SU-DHL-6 (cell line): ENCODE results near the gene TUNAR.

Experiments
- CTCF ChIP-seq: fragments of 200-600 bp; sonication (generic); IDR thresholded peaks from one replicate; pipeline ENCODE4 v1.5.1; 2017; ENCODE audit warnings: antibody characterized with exemption, mild to moderate bottlenecking, low read length, moderate library complexity; ENCODE audit not compliant: insufficient read depth, poor library complexity, severe bottlenecking
- EZH2phosphoT487 ChIP-seq: fragments of 200-600 bp; sonication (generic), shearing (Covaris generic); conservative IDR thresholded peaks from 2 replicates; pipeline ENCODE4 v1.6.1; 2018; ENCODE audit warnings: mild to moderate bottlenecking, antibody characterized with exemption, low read length, moderate library complexity, mixed read lengths

DNA sequence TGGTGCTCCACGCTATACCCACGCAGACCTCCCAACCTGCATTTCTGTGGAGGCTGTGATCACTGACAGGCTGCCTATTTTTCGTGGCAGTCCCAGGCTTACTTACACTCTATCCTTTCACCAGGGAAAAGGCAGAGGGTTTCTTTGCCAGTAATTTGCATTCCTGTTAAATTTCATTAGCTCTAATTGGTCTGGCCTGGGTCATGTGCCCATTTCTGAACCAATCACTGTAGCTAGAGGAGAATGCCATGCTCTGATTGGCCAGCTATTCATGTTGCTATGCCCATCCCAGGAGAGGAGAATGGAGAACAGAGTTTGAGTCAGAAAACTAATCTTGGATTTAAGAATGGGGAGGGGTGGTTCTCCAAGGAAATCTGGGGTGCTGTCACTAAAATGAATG is 43.2 kb upstream of the TUNAR start:
- TF ChIP-seq CTCF (no peak), EZH2phosphoT487 (no peak)
